Cardiac muscle cell (in vitro differentiated cells and primary cell): ENCODE data around the gene PEF1. TPM values are rescaled to one million over a fixed set of nuclear protein-coding genes. Genes with fewer than 3 reads are reported as not detected.

Experiments
- DNase-seq, 2 donors: peaks; one replicate each; pipeline versions ENCODE4 v3.0.0 to v3.0.0-alpha.2; 2010 to 2017; ENCODE audit warnings: low read depth in 1 of 2, low spot score in 1 of 2
- H3K27ac ChIP-seq: fragments of 200-600 bp; sonication (generic); 2 replicates; pipeline ENCODE4 v1.5.1; 2016
- H3K27me3 ChIP-seq: fragments of 200-600 bp; sonication (generic); 2 replicates; pipeline ENCODE4 v1.6.0; 2016; ENCODE audit warnings: control low read depth
- H3K36me3 ChIP-seq: fragments of 200-600 bp; sonication (generic); 2 replicates; pipeline ENCODE4 v1.5.1; 2016; ENCODE audit warnings: control low read depth
- H3K4me1 ChIP-seq: fragments of 200-600 bp; sonication (generic); 2 replicates; pipeline ENCODE4 v1.8.1; 2017; ENCODE audit warnings: low read depth, mild to moderate bottlenecking, mixed run types
- H3K4me3 ChIP-seq: fragments of 200-600 bp; sonication (generic); 2 replicates; pipeline ENCODE4 v1.5.1; 2016; ENCODE audit warnings: mild to moderate bottlenecking
- H3K9me3 ChIP-seq: fragments of 200-600 bp; sonication (generic); 2 replicates; pipeline ENCODE4 v1.5.1; 2017; ENCODE audit warnings: low read depth, mild to moderate bottlenecking, control low read depth
- polyA plus RNA-seq: library from polyadenylated mRNA; unstranded; fragments of >200 nt; fragmentation: Nextera tagmentation; extraction: Ambion mirVana; gene quantifications from 2 replicates; pipeline ENCODE4 v1.2.1, GENCODE V29; 2016
- total RNA-seq: library from RNA; depleted of rRNA; stranded (reverse); fragments of >200 nt; gene quantifications from 2 replicates; pipeline ENCODE4 v1.2.3, GENCODE V29; 2016
- TF ChIP-seq, protein P1 (sequence below): IDR thresholded peaks from 2 replicates; pipeline ENCODE4 v1.5.1; 2012; ENCODE audit warnings: low read depth, mild to moderate bottlenecking, low read length

The PEF1 gene
- total and polyA plus RNA-seq, 2 experiments from 2014 or later: 89.3 to 97.8 TPM

DNA sequence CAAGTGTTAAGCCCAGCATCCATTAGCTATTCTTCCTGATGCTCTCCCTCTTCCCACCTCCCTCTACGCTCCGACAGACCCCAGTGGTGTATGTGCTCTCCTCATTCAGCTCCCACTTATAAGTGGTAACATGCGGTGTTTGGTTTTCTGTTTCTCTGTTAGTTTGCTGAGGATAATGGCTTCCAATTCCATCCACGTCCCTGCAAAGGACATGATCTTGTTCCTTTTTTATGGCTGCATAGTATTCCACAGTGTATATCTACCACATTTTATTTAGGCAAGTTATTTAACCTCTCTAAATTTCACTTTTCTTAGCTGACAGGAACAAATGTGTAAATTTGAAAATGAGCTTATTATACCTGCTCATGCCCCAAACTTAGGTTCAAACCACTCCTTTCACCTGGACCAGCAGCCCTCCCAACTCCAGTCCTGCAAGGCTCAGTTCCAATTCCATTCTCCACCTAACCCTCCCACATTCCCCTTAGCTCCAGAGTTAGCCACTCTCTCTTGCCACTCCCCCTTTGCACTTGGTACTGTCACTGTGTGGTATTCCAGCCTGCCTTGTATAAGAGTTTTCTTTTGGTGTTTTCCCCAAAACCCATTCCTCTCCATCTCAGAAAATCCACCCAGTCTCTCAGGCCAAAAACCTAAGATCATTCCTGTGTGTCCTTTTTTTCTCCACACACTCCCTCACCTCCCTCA, 1.7 kb upstream of the PEF1 start:
- no peak overlapping the region for H3K27ac ChIP-seq

DNA sequence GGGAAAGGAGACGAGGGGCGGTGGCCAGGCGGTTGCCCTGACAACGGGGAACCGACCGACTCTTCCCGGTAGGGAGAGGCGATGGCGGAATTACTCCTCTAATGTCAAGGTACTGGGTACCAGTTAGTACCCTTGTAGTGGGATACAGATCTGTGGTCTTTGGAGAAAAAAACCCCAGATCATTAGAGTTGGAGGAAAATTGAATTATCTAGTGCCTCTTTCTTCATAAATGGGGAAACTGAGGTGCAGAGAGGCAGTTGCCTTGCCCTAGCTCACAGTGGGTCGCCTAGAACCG, 545 bp upstream of the PEF1 start:
- H3K27me3 ChIP-seq: no peaks in the 10 kb centered on the region
- H3K9me3 ChIP-seq: no peaks in the 10 kb centered on the region
- H3K36me3 ChIP-seq: no peaks in the 10 kb centered on the region
- peak overlapping the region; percentile 96 for H3K27ac ChIP-seq
- H3K4me3 ChIP-seq: peak overlapping the region; percentile 95
- no peak for DNase-seq
- TF ChIP-seq, protein P1, sequence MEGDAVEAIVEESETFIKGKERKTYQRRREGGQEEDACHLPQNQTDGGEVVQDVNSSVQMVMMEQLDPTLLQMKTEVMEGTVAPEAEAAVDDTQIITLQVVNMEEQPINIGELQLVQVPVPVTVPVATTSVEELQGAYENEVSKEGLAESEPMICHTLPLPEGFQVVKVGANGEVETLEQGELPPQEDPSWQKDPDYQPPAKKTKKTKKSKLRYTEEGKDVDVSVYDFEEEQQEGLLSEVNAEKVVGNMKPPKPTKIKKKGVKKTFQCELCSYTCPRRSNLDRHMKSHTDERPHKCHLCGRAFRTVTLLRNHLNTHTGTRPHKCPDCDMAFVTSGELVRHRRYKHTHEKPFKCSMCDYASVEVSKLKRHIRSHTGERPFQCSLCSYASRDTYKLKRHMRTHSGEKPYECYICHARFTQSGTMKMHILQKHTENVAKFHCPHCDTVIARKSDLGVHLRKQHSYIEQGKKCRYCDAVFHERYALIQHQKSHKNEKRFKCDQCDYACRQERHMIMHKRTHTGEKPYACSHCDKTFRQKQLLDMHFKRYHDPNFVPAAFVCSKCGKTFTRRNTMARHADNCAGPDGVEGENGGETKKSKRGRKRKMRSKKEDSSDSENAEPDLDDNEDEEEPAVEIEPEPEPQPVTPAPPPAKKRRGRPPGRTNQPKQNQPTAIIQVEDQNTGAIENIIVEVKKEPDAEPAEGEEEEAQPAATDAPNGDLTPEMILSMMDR: no peak
- peaks cover 23% of the 10 kb centered on the region for H3K4me1 ChIP-seq

More for the DNA sequence above, 1.7 kb upstream of the PEF1 start:
- Histone ChIP-seq H3K4me3 (no peak overlapping the region), H3K4me1 (peaks cover 25% of the 10 kb centered on the region), H3K36me3 (no peaks in the 10 kb centered on the region), H3K27me3 (no peaks in the 10 kb centered on the region), H3K9me3 (no peaks in the 10 kb centered on the region)
- no peak for DNase-seq
- TF ChIP-seq, protein P1: no peak

DNA sequence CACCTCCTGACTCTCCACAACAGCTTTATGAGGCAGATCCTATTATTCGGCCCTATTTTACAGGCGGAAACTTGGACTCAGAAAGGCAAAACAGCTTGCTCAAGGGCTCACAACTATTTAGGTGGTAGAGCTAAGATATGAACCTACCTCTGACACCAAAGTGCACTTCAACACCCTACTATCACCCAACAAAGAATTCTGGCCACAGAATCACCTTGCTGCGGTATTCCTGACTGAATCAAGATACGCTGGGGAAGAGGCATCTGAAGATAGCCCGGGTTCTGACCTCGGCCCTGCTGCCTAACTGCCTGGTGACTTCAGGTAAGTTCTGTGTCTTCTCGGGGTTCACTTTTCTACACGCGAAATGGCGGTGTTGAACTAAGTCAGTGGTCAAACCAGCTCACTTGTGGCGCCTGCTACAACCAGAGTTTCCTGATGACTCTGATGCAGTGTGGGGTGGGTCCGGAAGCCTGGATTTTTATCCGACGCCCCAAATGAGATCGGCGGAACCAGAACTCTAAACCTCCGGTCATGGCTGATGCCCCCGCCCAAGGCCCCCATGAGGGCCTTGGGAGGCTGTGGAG, 608 bp downstream of the PEF1 start:
- no peaks in the 10 kb centered on the region for H3K27me3 ChIP-seq
- DNase-seq: no peak
- peak overlapping the region; percentile 95 for H3K4me3 ChIP-seq
- H3K36me3 ChIP-seq: no peaks in the 10 kb centered on the region
- no peaks in the 10 kb centered on the region for H3K9me3 ChIP-seq
- TF ChIP-seq, protein P1: no peak
- peak overlapping the region; percentile 96 for H3K27ac ChIP-seq
- peaks cover 23% of the 10 kb centered on the region for H3K4me1 ChIP-seq

DNA sequence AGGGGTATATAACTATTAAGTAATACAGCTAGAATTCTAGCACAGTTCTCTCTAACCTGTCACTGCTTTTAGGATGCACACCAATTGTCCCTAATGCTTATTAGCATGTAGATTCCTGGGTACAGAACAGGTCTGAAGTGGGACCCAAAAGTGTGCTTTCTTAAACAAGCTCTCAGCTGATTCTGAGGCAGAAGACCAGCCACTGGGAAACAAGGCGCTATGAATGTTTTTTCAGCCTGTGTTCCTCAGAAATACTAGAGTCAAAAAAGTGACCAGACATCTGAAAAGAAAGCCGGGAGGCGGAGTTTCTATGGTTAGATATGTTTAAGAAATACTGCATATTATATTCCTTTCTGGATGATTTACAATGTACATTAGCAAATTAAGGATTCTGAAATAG, 1.8 kb downstream of the PEF1 start:
- no peaks in the 10 kb centered on the region for H3K36me3 ChIP-seq
- no peak for DNase-seq
- no peaks in the 10 kb centered on the region for H3K9me3 ChIP-seq
- peaks cover 15% of the 10 kb centered on the region for H3K4me1 ChIP-seq
- no peak overlapping the region for H3K27ac ChIP-seq
- H3K27me3 ChIP-seq: no peaks in the 10 kb centered on the region
- TF ChIP-seq, protein P1: no peak
- no peak overlapping the region for H3K4me3 ChIP-seq

DNA sequence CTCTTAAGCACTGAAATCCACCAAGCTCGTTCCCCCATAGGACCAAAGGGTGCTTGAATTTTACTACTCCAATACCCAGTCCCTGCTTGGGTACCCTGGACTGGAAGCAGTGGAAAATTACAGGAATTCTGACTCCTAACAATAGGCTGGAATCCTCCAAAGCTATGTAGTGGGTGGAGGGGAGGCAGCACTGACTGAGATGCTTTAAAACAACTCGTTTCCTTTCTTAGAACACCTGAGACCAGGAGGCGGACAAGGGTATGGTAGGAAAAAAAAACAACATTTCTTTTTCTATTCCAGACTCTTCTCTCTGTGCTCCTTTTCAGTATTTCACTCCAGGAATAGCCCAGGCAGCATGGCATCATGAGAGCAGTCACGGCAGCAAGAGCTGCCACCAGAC, 2.3 kb downstream of the PEF1 start:
- no peaks in the 10 kb centered on the region for H3K9me3 ChIP-seq
- H3K4me3 ChIP-seq: no peak overlapping the region
- H3K27ac ChIP-seq: no peak overlapping the region
- H3K27me3 ChIP-seq: no peaks in the 10 kb centered on the region
- H3K4me1 ChIP-seq: peaks cover 12% of the 10 kb centered on the region
- DNase-seq: no peak
- TF ChIP-seq, protein P1: no peak
- no peaks in the 10 kb centered on the region for H3K36me3 ChIP-seq
